OCI-LY3 (cell line): ENCODE measurements around the gene CLDN16.

ENCODE experiments used
- EZH2phosphoT487 ChIP-seq: fragments of 200-600 bp; shearing (Covaris generic); IDR thresholded peaks from 2 replicates; pipeline ENCODE4 v1.6.1; 2018; ENCODE audit warnings: antibody characterized with exemption, mixed run types, low read depth
- TF ChIP-seq, protein P1 (sequence below): fragments of 200-600, 300-600 bp; sonication (generic); IDR thresholded peaks from 2 replicates; pipeline ENCODE4 v1.5.1; 2014; ENCODE audit warnings: antibody characterized with exemption, low read length, low read depth

DNA sequence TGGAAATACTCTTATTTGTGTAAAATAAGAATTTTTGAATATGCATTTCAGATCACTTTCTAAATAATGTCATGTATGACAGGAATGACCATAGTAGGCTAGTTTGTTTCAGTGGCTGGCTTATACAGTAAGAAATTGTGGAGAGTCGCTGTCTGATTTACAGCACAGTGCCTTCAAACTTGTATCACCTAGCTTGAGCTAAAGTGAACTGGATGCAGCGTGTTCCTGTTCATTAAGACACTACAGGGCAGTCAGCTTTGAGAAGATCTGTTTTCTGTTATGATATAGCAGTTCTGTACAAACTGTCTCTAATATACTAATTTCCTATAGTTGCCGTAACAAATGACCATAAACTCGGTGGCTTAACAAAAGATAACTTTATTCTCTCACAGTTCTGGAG is 9.9 kb downstream of the CLDN16 start:
- TF ChIP-seq, protein P1, sequence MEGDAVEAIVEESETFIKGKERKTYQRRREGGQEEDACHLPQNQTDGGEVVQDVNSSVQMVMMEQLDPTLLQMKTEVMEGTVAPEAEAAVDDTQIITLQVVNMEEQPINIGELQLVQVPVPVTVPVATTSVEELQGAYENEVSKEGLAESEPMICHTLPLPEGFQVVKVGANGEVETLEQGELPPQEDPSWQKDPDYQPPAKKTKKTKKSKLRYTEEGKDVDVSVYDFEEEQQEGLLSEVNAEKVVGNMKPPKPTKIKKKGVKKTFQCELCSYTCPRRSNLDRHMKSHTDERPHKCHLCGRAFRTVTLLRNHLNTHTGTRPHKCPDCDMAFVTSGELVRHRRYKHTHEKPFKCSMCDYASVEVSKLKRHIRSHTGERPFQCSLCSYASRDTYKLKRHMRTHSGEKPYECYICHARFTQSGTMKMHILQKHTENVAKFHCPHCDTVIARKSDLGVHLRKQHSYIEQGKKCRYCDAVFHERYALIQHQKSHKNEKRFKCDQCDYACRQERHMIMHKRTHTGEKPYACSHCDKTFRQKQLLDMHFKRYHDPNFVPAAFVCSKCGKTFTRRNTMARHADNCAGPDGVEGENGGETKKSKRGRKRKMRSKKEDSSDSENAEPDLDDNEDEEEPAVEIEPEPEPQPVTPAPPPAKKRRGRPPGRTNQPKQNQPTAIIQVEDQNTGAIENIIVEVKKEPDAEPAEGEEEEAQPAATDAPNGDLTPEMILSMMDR: no peak
- TF ChIP-seq EZH2phosphoT487: no peak
